ENCODE measurements around the gene SLCO3A1. TPM values are rescaled to one million over a fixed set of nuclear protein-coding genes. Genes with fewer than 3 reads are reported as not detected.

SLCO3A1 gene
- total RNA-seq, 3 donors from 2014 or later: 13.4 to 23.8 (median 14.3) TPM

- Histone ChIP-seq H3K4me3 (no peak overlapping the region), H3K36me3 (ENCODE audit: low read depth) (no peaks in the 10 kb centered on the region), H3K4me1 (ENCODE audit: low read depth) (peaks cover 7% of the 10 kb centered on the region), H3K9me3 (no peaks in the 10 kb centered on the region)
- no peak for ATAC-seq
- intact Hi-C loops (cut with DNase I, micrococcal nuclease): no loop called here
- TF ChIP-seq, protein P1, sequence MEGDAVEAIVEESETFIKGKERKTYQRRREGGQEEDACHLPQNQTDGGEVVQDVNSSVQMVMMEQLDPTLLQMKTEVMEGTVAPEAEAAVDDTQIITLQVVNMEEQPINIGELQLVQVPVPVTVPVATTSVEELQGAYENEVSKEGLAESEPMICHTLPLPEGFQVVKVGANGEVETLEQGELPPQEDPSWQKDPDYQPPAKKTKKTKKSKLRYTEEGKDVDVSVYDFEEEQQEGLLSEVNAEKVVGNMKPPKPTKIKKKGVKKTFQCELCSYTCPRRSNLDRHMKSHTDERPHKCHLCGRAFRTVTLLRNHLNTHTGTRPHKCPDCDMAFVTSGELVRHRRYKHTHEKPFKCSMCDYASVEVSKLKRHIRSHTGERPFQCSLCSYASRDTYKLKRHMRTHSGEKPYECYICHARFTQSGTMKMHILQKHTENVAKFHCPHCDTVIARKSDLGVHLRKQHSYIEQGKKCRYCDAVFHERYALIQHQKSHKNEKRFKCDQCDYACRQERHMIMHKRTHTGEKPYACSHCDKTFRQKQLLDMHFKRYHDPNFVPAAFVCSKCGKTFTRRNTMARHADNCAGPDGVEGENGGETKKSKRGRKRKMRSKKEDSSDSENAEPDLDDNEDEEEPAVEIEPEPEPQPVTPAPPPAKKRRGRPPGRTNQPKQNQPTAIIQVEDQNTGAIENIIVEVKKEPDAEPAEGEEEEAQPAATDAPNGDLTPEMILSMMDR (IDR thresholded peaks at IDR 0.05): no peak
- DNase-seq: no peak
Measured at GRCh38 chr15:92033314-92033713, 179.8 kb downstream of the SLCO3A1 start.

DNA sequence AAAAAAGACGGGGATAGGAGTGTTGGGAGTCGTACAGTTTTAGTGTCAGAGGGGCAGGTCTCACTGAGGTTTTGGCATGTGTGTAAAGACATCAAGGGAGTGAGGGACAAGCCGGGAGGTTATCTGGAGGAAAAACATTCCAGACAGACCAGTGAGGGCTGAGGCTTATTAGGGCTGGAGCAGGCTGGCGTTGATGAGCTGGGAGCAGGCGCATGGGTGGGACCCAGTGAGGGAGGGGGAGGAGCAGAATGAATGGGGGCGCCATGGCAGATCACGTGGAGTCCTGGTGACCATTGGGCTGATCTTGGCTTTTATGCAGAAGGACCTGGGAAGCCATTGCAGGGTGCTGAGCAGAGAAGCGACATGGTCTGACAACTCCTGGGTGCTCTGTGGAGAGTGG lies 180.2 kb downstream of the SLCO3A1 start:
- Histone ChIP-seq H3K4me3 (no peak overlapping the region), H3K36me3 (ENCODE audit: low read depth) (no peaks in the 10 kb centered on the region), H3K4me1 (ENCODE audit: low read depth) (peaks cover 7% of the 10 kb centered on the region), H3K9me3 (no peaks in the 10 kb centered on the region)
- TF ChIP-seq, protein P1 (IDR thresholded peaks at IDR 0.05): no peak
- no peak for DNase-seq
- intact Hi-C loops (cut with DNase I, micrococcal nuclease): no loop called here
- ATAC-seq: no peak

DNA sequence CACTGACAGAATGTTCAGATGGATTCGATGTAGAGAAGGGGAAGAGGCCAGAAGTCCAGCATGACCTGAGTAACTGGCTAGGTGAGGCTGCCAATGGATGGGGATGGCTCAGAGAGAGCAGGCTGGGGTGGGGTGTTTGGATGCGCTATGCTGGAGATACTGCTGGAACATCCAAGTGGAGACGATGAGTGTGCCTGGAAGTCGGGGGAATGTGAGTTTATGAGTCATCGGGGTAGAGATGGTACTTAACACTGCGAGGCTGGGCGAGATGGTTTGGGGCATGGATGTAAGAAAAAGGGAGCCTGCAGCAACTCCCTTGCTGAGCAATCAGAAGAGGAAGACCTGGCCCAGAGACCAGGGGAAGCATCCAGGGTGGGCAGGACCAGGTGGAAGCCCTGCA lies 180.7 kb downstream of the SLCO3A1 start:
- TF ChIP-seq, protein P1 (IDR thresholded peaks at IDR 0.05): no peak
- DNase-seq (no peak), ATAC-seq (no peak)
- Histone ChIP-seq H3K36me3 (ENCODE audit: low read depth) (no peaks in the 10 kb centered on the region), H3K9me3 (no peaks in the 10 kb centered on the region), H3K4me1 (ENCODE audit: low read depth) (peaks cover 6% of the 10 kb centered on the region), H3K4me3 (no peak overlapping the region)
- intact Hi-C loops (cut with DNase I, micrococcal nuclease): no loop called here

- H3K9me3 ChIP-seq: no peaks in the 10 kb centered on the region
- intact Hi-C loops (cut with DNase I, micrococcal nuclease): no loop called here
Measured at GRCh38 chr15:92035551-92035950, 182.0 kb downstream of the SLCO3A1 start.

DNA sequence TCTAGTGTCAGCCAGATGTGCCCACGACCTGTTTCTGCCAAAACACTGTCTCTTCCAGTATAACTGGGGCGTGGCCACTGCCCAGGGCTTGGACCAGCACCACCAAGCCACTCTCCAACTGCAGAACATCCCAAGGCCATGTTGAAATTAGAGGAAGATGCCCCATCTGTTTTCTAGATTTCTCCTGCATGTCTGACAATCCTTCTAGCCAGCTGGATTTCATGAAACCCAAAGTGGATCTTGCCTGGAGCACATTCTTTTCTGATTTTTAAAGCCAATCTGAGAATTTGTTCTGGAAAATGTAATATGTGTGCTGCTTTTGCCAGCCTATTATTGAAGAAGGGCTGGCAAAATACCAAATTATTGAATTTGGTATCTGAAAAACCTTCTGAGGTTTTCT lies 182.5 kb downstream of the SLCO3A1 start:
- DNase-seq (no peak), ATAC-seq (no peak)
- Histone ChIP-seq H3K9me3 (no peaks in the 10 kb centered on the region), H3K4me1 (ENCODE audit: low read depth) (peaks cover under 1% of the 10 kb centered on the region), H3K36me3 (ENCODE audit: low read depth) (no peaks in the 10 kb centered on the region), H3K4me3 (no peak overlapping the region)
- intact Hi-C loops (cut with DNase I, micrococcal nuclease): no loop called here
- TF ChIP-seq, protein P1 (IDR thresholded peaks at IDR 0.05): no peak

More at GRCh38 chr15:92035551-92035950, 182.0 kb downstream of the SLCO3A1 start:
- Histone ChIP-seq H3K4me1 (ENCODE audit: low read depth) (no peaks in the 10 kb centered on the region), H3K36me3 (ENCODE audit: low read depth) (no peaks in the 10 kb centered on the region), H3K4me3 (no peak overlapping the region)
- TF ChIP-seq, protein P1 (IDR thresholded peaks at IDR 0.05): no peak
- ATAC-seq (no peak), DNase-seq (no peak)

DNA sequence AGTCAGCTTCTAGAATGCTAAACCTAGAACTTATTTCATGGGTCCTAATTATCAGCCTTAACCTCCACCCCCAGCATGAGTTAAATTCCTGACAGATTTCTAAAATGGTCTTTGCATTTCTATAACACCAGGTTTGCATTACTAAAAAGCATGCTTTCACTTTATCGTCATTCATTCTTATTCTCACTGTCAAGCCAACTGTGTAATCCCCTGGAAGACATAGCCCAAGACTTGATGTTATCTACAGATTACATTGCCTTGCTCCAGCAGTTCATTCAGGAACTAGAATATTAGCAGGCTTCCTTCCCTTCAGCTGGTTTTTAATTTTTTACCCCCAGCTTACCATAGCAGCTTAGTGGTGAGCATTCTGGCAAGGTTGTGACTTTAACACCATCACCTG lies 184.0 kb downstream of the SLCO3A1 start:
- Histone ChIP-seq H3K4me1 (ENCODE audit: low read depth) (peaks cover 2% of the 10 kb centered on the region), H3K4me3 (no peak overlapping the region), H3K36me3 (ENCODE audit: low read depth) (no peaks in the 10 kb centered on the region), H3K9me3 (no peaks in the 10 kb centered on the region)
- no peak for ATAC-seq
- DNase-seq: no peak
- intact Hi-C loops (cut with DNase I, micrococcal nuclease): no loop called here
- TF ChIP-seq, protein P1 (IDR thresholded peaks at IDR 0.05): no peak

Data from mucosa of descending colon (tissue), 3 donors.